AG04450 (cell line): ENCODE measurements around the gene GC. TPM values are rescaled to one million over a fixed set of nuclear protein-coding genes. Genes with fewer than 3 reads are reported as not detected.

ENCODE experiments used
- CTCF ChIA-PET: fragments of 300-600, 350-600 bp; formaldehyde crosslinking; extraction: SDS; loops from one replicate; lab custom pipeline; 2022; ENCODE audit warnings: antibody characterized with exemption, inconsistent platforms; lab: Charles Lee
- POLR2A ChIA-PET: fragments of 350-600 bp; formaldehyde crosslinking; extraction: SDS; loops from one replicate; lab custom pipeline; 2021; ENCODE audit warnings: antibody characterized with exemption, inconsistent platforms; lab: Yijun Ruan, JAX
- DNase-seq: peaks from one replicate; pipeline ENCODE4 v3.0.0-alpha.2; 2011; ENCODE audit warnings: low read depth, low spot score
- H3K27ac ChIP-seq: one replicate; pipeline ENCODE4 v1.5.1; 2012; ENCODE audit warnings: low read depth, low read length, control low read depth
- H3K27me3 ChIP-seq: one replicate; pipeline ENCODE4 v1.6.0; 2012; ENCODE audit warnings: low read length; ENCODE audit not compliant: control insufficient read depth, insufficient read depth
- H3K4me3 ChIP-seq: 2 replicates; pipeline ENCODE4 v1.5.1; 2011; ENCODE audit warnings: mild to moderate bottlenecking, low read depth, low read length, control low read depth
- H3K9me3 ChIP-seq: 2 replicates; pipeline ENCODE4 v1.5.1; 2012; ENCODE audit warnings: low read length; ENCODE audit not compliant: control insufficient read depth, insufficient read depth
- CTCF ChIP-seq: IDR thresholded peaks from 2 replicates; pipeline ENCODE4 v1.5.1; 2011; ENCODE audit warnings: low read depth, low read length, control low read depth, inconsistent platforms
- polyA minus RNA-seq: library from RNA; depleted of rRNA, polyadenylated mRNA; stranded (reverse); fragments of >200 nt; gene quantifications from 2 replicates; pipeline ENCODE4 v1.2.3, GENCODE V29; 2011; rRNA and poly(A)+ RNA removed
- polyA plus RNA-seq: library from polyadenylated mRNA; depleted of rRNA; stranded (reverse); fragments of >200 nt; gene quantifications from 2 replicates; pipeline ENCODE4 v1.2.3, GENCODE V29; 2011; rRNA removed

GC gene
- polyA plus RNA-seq (not detected in 2 replicates), polyA minus RNA-seq (not detected in 2 replicates)

DNA sequence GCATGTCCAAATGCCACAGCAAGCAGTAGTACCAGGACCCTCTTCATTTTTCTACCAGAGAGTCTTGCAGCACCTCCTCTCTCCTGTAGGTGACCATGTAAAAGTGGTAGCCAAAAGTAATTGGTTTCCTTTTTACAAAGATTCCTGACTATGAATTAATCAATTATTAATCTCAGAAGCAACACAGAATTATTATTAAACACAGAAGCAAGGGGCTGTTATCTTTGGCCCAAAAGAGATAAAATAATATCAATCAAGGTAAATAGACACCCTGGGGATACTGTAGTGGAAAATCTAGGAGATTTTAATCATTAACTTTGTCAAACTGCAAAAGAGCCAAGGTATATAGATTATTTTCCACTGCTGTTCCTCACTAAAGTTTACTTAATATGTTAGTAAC lies at the start of gene GC:
GC (minus strand) TSS at position 108 of the 400 bp plus-strand sequence; CDS start at position 47, 61 bp downstream.
- DNase-seq: no peak
- Histone ChIP-seq H3K27ac (no peak within 1 kb of the TSS), H3K9me3 (no peaks in the 10 kb centered on the region), H3K27me3 (no peaks in the 10 kb centered on the region), H3K4me3 (no peak within 1 kb of the TSS)
- CTCF ChIA-PET: no interaction called here
- POLR2A ChIA-PET: no interaction called here
- no peak for TF ChIP-seq CTCF

- Histone ChIP-seq H3K27me3 (no peaks in the 10 kb centered on the region), H3K9me3 (no peaks in the 10 kb centered on the region), H3K4me3 (no peak overlapping the region), H3K27ac (no peak overlapping the region)
- POLR2A ChIA-PET: no interaction called here
- no peak for DNase-seq
- CTCF ChIA-PET: no interaction called here
- TF ChIP-seq CTCF: no peak
These were observed 49.5 kb upstream of the GC start for GRCh38 chr4:71833232-71833900.

DNA sequence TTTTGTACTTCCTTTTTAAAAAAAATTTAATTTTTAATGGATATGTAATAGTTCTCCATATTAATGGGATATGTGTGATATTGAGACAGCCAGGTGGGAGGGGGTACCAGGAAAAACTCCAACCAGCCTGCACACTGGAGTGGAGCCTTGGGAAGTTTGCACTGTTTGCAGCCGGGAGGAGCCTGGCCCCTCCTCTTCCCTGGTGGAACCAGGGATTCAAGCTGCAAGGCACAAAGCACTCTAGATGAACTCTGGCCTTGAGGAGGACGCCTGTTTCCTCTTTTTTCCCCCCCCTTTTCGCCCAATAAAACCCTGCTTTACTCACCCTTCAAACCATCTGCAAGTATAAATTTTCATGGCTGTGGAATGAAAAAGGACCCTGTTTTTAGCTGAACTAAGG lies 48.2 kb upstream of the GC start:
- TF ChIP-seq CTCF: no peak

DNA sequence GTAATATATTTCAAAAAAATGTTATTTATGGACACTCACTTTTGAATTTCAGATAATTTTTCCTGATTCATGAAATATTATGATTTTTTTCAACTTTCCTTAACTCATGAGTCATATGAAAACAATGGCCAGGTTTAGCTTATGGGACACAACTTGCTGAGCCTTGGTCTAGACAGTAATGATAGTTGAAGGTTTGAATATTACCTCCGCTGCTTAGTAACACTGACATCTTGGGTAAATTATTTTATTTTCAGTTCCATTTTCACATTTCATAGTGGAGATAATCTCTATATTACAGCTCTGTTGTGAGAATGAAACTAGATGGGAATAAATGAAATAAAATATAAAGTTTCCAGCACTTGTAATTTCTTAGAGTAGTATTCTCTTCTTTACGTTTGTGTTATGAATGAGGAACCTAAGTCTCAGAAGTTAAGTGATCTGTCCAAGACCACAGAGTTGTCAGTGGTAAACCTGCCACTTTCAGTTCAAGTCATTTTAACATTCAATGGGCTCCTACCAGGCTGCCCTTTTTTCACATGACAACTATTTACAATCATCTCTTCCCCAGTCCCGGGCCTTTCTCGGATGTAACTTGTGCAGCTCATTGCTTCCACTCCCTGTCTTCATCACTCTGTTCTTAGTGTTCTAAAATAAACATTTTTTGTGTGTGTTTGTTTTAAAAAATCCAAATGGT lies 46.8 kb upstream of the GC start:
- H3K9me3 ChIP-seq: no peaks in the 10 kb centered on the region
- POLR2A ChIA-PET: no interaction called here
- H3K27ac ChIP-seq: no peak overlapping the region
- TF ChIP-seq CTCF: no peak
- CTCF ChIA-PET: no interaction called here
- no peak for DNase-seq
- H3K27me3 ChIP-seq: peaks cover under 1% of the 10 kb centered on the region
- no peak overlapping the region for H3K4me3 ChIP-seq

More for the DNA sequence above, 48.2 kb upstream of the GC start:
- no peaks in the 10 kb centered on the region for H3K9me3 ChIP-seq
- H3K4me3 ChIP-seq: no peak overlapping the region
- H3K27ac ChIP-seq: no peak overlapping the region
- H3K27me3 ChIP-seq: no peaks in the 10 kb centered on the region
- ChIA-PET POLR2A (no interaction called here), CTCF (interaction anchor here (0.5 kb wide), 1 partner anchor 31 kb away, joined by 3 read pairs; no protein-coding TSS in a partner anchor)
- no peak for DNase-seq

DNA sequence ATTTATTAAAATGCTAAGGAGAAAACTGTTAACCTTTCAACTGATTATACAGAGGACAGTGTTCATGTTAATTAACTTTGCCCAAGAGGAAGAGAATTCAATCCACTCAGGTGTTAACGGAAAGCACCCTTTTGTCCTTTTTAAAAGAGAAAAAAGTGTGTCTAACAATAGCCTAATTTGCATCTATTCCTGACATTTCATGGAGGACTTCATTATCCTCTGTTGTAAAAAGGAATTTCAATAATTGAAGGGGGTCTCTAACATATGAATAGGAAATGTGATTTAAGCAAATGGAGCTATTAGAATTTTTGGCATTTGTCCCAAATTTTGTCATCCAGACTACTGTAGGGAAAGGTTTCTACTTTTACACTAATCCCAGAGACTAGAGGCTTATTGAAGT lies 44.6 kb upstream of the GC start:
- Histone ChIP-seq H3K4me3 (no peak overlapping the region), H3K27ac (no peak overlapping the region), H3K27me3 (peaks cover 2% of the 10 kb centered on the region), H3K9me3 (no peaks in the 10 kb centered on the region)
- POLR2A ChIA-PET: no interaction called here
- TF ChIP-seq CTCF: no peak
- no peak for DNase-seq
- CTCF ChIA-PET: no interaction called here
